H1 (cell line): ENCODE data around the gene MACROD2.

ENCODE experiments used
- JUN ChIP-seq: IDR thresholded peaks from 2 replicates; pipeline ENCODE4 v1.6.1; 2011; ENCODE audit warnings: low read depth, mild to moderate bottlenecking, improper control_type of control experiment, low read length
- RAD21 ChIP-seq, 2 experiments: IDR thresholded peaks in 1 of 2; conservative IDR thresholded peaks in 1 of 2; 2 replicates each; pipeline ENCODE4 v1.6.1; 2011; ENCODE audit warnings: low read depth in 2 of 2, low read length in 2 of 2, improper control_type of control experiment in 1 of 2, inconsistent platforms in 1 of 2, mild to moderate bottlenecking in 1 of 2, moderate library complexity in 1 of 2
- RFX5 ChIP-seq: IDR thresholded peaks from 2 replicates; pipeline ENCODE4 v1.6.1; 2011; ENCODE audit warnings: low read depth, low read length, improper control_type of control experiment, borderline replicate concordance
- SUZ12 ChIP-seq: fragments of 200-600 bp; sonication (generic); IDR thresholded peaks from 2 replicates; pipeline ENCODE4 v1.6.1; 2012; ENCODE audit warnings: mild to moderate bottlenecking, inconsistent platforms, low read length, moderate library complexity, mixed read lengths
- TF ChIP-seq, protein P1 (sequence below), 3 experiments: IDR thresholded peaks; 1 replicate in 2 of 3; 2 replicates in 1 of 3; pipeline versions ENCODE4 v1.5.1 to v1.6.1; 2011; ENCODE audit warnings: low read length in 3 of 3, mild to moderate bottlenecking in 3 of 3, inconsistent platforms in 2 of 3, low read depth in 1 of 3, moderate library complexity in 1 of 3; ENCODE audit not compliant: insufficient read depth in 1 of 3; ENCODE audit errors: control extremely low read depth in 1 of 3

DNA sequence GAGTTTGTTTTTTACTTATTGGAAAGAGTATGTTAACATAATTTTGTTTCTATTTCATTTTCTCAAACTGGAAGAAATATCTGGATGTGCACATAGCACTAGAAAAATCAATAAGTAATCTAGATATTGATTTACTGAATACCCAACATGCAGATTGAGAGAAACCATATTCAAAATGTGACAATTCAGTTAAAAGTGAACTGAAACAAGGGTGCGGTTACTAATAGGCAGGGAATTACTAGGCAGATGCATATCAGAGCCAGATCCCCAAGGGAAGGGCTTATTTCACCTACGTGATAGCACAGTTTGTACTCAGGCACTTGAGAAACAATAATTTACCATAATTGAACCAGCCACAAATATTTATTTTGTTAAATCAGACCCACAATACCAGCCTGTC, 835.1 kb downstream of the MACROD2 start:
- TF ChIP-seq JUN (no peak), SUZ12 (no peak), RAD21 (IDR thresholded peaks at IDR 0.05 in 1 of 2, conservative IDR thresholded peaks at IDR 0.05 in 1 of 2; ENCODE audit: low read depth in 2 of 2, low read length in 2 of 2) (no peak), RFX5 (no peak)
- TF ChIP-seq, protein P1, sequence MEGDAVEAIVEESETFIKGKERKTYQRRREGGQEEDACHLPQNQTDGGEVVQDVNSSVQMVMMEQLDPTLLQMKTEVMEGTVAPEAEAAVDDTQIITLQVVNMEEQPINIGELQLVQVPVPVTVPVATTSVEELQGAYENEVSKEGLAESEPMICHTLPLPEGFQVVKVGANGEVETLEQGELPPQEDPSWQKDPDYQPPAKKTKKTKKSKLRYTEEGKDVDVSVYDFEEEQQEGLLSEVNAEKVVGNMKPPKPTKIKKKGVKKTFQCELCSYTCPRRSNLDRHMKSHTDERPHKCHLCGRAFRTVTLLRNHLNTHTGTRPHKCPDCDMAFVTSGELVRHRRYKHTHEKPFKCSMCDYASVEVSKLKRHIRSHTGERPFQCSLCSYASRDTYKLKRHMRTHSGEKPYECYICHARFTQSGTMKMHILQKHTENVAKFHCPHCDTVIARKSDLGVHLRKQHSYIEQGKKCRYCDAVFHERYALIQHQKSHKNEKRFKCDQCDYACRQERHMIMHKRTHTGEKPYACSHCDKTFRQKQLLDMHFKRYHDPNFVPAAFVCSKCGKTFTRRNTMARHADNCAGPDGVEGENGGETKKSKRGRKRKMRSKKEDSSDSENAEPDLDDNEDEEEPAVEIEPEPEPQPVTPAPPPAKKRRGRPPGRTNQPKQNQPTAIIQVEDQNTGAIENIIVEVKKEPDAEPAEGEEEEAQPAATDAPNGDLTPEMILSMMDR (IDR thresholded peaks at IDR 0.05; ENCODE audit: control extremely low read depth in 1 of 3, insufficient read depth in 1 of 3, low read depth in 1 of 3, low read length in 3 of 3): no peak
